Upper lobe of right lung (tissue), 1 donor: ENCODE data around the gene COL4A1. TPM values are rescaled to one million over a fixed set of nuclear protein-coding genes. Genes with fewer than 3 reads are reported as not detected.

Experiments
- ATAC-seq: fragments of 200-7000 bp; cut with Tn5 transposase; one replicate; pipeline ENCODE4 v1.9.1; 2020; ENCODE audit warnings: mild to moderate bottlenecking, moderate library complexity
- DNase-seq: peaks from one replicate; pipeline ENCODE4 v3.0.0-alpha.2; 2020
- H3K27ac ChIP-seq: fragments of 200-600 bp; one replicate; pipeline ENCODE4 v1.8.0; 2022
- H3K27me3 ChIP-seq: fragments of 200-600 bp; one replicate; pipeline ENCODE4 v1.8.0; 2022; ENCODE audit warnings: mild to moderate bottlenecking
- H3K36me3 ChIP-seq: fragments of 200-600 bp; one replicate; pipeline ENCODE4 v1.8.0; 2022
- H3K4me1 ChIP-seq: fragments of 200-600 bp; one replicate; pipeline ENCODE4 v1.8.0; 2022
- H3K4me3 ChIP-seq: fragments of 200-600 bp; one replicate; pipeline ENCODE4 v1.8.0; 2022; ENCODE audit warnings: mild to moderate bottlenecking
- H3K9me3 ChIP-seq: fragments of 200-600 bp; one replicate; pipeline ENCODE4 v1.8.0; 2022
- intact Hi-C: fragments of 100-400 bp; cut with DNase I; formaldehyde crosslinking; loops from one replicate; pipeline ENCODE4 v1.11.0; 2022
- total RNA-seq: library from RNA; stranded (reverse); fragmentation: NEBNext Ultra II Directional; extraction: Animal tissue kit (Norgen Biotek cat#: 25700); gene quantifications from one replicate; pipeline ENCODE4 v1.2.1, GENCODE V29; 2021
- TF ChIP-seq, protein P1 (sequence below): fragments of 200-600 bp; IDR thresholded peaks from one replicate; pipeline ENCODE4 v1.8.0; 2022; ENCODE audit warnings: antibody characterized with exemption
- donor health status: DM: no; HTN: yes; CAD: no; lungs with severe emphysema.

COL4A1 gene
- total RNA-seq, 1 donor from 2014 or later: 242 TPM

DNA sequence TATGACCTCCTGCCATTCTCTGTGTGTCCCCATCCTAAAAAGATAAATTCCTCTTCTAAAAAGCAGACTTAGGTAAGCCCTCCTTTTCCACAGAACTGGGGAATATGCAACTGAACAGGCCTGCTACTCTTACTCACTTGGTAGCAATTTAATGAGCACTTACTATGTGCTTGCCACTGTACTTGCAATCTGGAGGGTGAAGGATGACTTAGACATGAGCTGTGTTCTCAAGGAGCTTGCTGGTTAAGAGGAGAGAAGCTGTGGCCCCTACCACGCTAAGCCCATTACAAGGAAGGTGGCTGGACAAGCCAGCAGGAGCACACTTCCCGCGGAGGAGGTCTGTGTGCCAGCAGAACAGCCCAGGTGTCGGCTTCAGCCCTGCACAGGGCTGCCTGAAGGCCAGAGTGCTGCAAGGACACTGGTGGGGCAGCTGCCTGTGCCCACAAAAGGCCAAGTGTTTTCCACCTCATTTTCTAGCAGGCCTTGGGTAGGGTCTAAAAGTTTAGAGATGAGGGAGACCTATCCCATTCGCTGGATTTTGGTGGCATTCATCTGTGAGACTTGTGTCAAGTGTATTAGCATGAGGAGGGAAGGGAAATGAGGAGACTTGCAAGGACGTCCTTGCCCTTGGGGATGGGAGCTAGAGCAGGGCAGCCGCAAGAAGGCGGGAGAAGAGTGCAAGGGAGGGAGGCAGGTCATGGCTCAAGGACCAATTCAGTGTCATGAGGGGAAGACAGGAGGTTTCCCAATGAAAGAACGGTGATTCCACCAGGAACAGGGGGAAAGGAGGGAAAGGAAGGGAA, 52.0 kb downstream of the COL4A1 start:
- Histone ChIP-seq H3K4me3 (no peak overlapping the region), H3K36me3 (no peaks in the 10 kb centered on the region), H3K27me3 (no peaks in the 10 kb centered on the region), H3K9me3 (no peaks in the 10 kb centered on the region), H3K27ac (no peak overlapping the region), H3K4me1 (peaks cover 11% of the 10 kb centered on the region)
- ATAC-seq: peak; percentile 28
- no peak for DNase-seq
- TF ChIP-seq, protein P1, sequence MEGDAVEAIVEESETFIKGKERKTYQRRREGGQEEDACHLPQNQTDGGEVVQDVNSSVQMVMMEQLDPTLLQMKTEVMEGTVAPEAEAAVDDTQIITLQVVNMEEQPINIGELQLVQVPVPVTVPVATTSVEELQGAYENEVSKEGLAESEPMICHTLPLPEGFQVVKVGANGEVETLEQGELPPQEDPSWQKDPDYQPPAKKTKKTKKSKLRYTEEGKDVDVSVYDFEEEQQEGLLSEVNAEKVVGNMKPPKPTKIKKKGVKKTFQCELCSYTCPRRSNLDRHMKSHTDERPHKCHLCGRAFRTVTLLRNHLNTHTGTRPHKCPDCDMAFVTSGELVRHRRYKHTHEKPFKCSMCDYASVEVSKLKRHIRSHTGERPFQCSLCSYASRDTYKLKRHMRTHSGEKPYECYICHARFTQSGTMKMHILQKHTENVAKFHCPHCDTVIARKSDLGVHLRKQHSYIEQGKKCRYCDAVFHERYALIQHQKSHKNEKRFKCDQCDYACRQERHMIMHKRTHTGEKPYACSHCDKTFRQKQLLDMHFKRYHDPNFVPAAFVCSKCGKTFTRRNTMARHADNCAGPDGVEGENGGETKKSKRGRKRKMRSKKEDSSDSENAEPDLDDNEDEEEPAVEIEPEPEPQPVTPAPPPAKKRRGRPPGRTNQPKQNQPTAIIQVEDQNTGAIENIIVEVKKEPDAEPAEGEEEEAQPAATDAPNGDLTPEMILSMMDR: no peak
- intact Hi-C loops: no loop called here

DNA sequence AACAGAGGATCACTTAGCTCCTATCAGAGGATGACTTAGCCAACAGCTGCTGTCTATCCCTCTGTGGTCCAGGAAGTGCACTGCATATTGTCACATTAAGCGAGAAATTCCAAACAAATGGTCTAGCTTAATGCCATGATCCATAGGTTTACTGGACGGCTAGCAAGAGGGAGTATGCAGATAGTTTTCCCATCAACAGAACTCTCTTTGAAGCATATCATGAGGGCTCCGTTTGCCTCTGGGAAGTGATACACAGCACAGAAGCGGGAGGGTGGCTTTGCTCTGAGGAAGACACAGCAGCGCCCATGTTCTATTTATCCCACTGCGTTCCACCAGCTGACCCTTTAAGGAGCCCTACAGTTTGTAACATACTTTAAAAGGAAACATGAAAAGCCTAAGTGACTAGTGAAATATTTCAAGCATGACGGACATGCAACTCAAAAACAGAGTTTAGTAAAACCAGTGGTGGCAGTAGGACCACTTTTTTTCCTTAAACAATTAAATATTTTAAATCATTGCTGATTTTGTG, 52.7 kb downstream of the COL4A1 start:
- TF ChIP-seq, protein P1: no peak
- DNase-seq: no peak
- intact Hi-C loops: no loop called here
- Histone ChIP-seq H3K4me3 (no peak overlapping the region), H3K36me3 (no peaks in the 10 kb centered on the region), H3K4me1 (peaks cover 18% of the 10 kb centered on the region), H3K27ac (no peak overlapping the region), H3K9me3 (no peaks in the 10 kb centered on the region), H3K27me3 (no peaks in the 10 kb centered on the region)
- ATAC-seq: no peak

DNA sequence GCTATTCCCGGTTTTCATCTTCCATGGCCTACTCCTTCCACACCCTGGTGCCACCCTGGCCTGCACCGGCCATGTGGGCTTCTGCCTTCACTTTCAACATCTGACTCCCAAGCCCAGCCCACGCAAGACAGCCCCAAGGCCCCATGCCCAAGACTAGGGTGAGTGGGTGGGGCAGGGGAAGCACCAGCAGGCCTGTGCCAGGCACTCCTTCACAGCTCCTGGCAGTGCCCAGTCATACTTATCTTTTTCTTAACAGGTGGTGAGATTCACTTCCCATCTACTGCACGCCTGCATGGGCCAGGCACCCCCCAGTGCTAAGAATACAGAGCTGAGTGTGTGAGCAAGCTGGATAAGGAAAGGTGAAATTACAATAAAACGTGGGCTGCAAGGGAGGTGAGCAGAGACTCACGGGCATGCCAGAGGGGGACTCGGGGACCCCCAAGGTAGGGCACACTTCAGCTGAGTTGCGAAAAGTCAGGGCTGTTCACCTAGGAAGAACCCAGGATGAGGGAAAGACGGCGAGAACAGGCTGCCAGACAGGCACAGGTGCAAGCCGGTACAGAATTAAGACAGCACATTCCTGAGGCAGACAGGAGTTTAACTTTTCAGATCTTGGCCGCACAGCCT, 55.7 kb downstream of the COL4A1 start:
- TF ChIP-seq, protein P1: no peak
- H3K4me1 ChIP-seq: peaks cover 29% of the 10 kb centered on the region
- H3K9me3 ChIP-seq: no peaks in the 10 kb centered on the region
- no peaks in the 10 kb centered on the region for H3K27me3 ChIP-seq
- intact Hi-C loops: no loop called here
- DNase-seq (no peak), ATAC-seq (peak; percentile 18)
- H3K4me3 ChIP-seq: no peak overlapping the region
- peak overlapping the region; percentile 14 for H3K27ac ChIP-seq
- no peaks in the 10 kb centered on the region for H3K36me3 ChIP-seq

DNA sequence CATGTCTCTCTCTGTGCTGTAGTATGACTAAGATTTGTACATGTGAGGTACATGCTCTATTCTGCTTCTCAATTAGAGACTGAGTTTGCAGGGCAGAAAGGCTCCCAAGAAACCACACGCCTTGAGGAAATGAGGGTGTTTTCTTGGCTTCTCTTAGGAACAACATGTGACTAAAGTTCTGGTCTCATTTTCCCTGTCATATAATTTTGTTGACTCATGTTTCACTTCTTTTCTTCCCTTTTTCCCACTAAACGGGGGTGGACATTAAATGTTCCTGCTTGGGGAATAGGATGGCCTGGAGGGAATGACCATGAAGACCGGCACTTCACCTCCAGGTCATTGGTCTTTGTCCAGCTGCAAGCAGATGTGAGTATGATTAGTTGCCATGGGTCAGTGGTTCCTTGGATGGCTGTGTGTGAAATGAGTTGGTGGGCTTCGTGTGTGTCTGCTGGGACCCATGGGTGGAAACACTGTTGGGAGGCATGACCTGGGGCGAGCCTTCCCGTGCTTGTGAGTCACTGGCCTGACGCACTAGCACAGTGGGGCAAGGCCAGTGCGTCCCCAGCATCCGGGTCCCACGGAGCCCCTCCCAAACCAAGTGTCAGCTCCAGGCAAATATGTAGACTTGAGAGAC, 56.6 kb downstream of the COL4A1 start:
- Histone ChIP-seq H3K9me3 (no peaks in the 10 kb centered on the region), H3K27ac (peak overlapping the region; percentile 42), H3K27me3 (no peaks in the 10 kb centered on the region), H3K36me3 (no peaks in the 10 kb centered on the region), H3K4me1 (peaks cover 29% of the 10 kb centered on the region), H3K4me3 (no peak overlapping the region)
- no peak for DNase-seq
- intact Hi-C loops: no loop called here
- ATAC-seq: peak; percentile 21
- TF ChIP-seq, protein P1: no peak

DNA sequence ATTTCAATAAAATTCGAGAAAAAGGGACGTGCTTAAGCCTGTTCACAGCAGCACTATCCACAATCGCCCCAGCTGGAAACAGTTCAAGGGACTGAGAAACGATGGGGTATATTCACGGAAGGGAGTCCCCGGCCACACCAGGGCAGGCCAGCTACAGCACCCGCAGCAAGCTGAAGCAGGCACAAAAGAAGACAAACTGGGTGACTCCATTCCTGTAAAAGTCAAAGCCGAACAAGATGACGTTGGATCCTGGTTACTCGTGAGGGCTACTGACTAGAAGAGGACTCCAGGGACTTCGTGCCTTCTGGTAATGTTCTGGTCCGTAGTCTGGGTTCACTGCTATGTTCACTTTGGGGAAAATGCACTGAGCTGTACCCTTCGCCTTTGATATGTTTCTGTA, 57.6 kb downstream of the COL4A1 start:
- no peaks in the 10 kb centered on the region for H3K36me3 ChIP-seq
- DNase-seq (no peak), ATAC-seq (no peak)
- intact Hi-C loops: no loop called here
- H3K27me3 ChIP-seq: no peaks in the 10 kb centered on the region
- H3K9me3 ChIP-seq: no peaks in the 10 kb centered on the region
- peak overlapping the region; percentile 42 for H3K27ac ChIP-seq
- TF ChIP-seq, protein P1: no peak
- no peak overlapping the region for H3K4me3 ChIP-seq
- H3K4me1 ChIP-seq: peaks cover 30% of the 10 kb centered on the region
